Liver (tissue), 3 donors: Measurements from ENCODE around the gene PDXK.

Experiments
- GABPA ChIP-seq, 2 donors: IDR thresholded peaks in 1 of 2; conservative IDR thresholded peaks in 1 of 2; 2 replicates each; pipeline ENCODE4 v1.6.1; 2016; ENCODE audit warnings: antibody characterized with exemption in 2 of 2, mild to moderate bottlenecking in 1 of 2, moderate library complexity in 1 of 2
- NR2F2 ChIP-seq: IDR thresholded peaks from 2 replicates; pipeline ENCODE4 v1.6.1; 2016; ENCODE audit warnings: antibody characterized with exemption
- RAD21 ChIP-seq, 2 donors: IDR thresholded peaks; 2 replicates each; pipeline ENCODE4 v1.6.1; 2016; ENCODE audit warnings: antibody characterized with exemption in 2 of 2, mild to moderate bottlenecking in 2 of 2
- TAF1 ChIP-seq: conservative IDR thresholded peaks from 2 replicates; pipeline ENCODE4 v1.6.1; 2016; ENCODE audit warnings: antibody characterized with exemption, mild to moderate bottlenecking
- TF ChIP-seq, protein P1 (sequence below): fragments of 150-350 bp; IDR thresholded peaks from 2 replicates; pipeline ENCODE4 v1.5.1; 2017; ENCODE audit warnings: improper control_type of control experiment, low read depth, low read length; ENCODE audit not compliant: missing input control
- donor health status: healthy.
- donor health status: healthy.

DNA sequence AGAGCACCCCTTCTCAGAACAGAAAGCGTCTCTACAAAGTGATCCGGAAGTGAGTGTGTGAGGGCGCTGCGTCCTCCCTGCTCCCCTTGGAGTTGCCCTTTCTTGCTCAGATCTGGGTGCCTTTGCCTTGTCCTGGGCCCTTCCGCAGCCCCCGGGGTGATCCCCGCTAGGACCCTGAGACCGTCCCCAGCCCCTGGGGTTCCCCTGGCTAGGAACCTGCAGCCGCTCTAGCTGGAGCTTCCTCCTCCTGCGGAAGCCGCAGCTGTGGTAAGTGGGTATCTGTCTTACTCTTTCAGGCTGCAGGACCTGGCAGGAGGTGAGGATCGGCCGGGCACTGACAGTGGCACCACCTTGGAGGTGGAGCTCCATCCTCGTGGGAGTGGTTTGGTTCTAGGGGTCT is 81.6 kb downstream of the PDXK start:
- TF ChIP-seq RAD21 (IDR thresholded peaks at IDR 0.05) (no peak), TAF1 (no peak), GABPA (IDR thresholded peaks at IDR 0.05 in 1 of 2, conservative IDR thresholded peaks at IDR 0.05 in 1 of 2) (no peak), NR2F2 (no peak)
- TF ChIP-seq, protein P1, sequence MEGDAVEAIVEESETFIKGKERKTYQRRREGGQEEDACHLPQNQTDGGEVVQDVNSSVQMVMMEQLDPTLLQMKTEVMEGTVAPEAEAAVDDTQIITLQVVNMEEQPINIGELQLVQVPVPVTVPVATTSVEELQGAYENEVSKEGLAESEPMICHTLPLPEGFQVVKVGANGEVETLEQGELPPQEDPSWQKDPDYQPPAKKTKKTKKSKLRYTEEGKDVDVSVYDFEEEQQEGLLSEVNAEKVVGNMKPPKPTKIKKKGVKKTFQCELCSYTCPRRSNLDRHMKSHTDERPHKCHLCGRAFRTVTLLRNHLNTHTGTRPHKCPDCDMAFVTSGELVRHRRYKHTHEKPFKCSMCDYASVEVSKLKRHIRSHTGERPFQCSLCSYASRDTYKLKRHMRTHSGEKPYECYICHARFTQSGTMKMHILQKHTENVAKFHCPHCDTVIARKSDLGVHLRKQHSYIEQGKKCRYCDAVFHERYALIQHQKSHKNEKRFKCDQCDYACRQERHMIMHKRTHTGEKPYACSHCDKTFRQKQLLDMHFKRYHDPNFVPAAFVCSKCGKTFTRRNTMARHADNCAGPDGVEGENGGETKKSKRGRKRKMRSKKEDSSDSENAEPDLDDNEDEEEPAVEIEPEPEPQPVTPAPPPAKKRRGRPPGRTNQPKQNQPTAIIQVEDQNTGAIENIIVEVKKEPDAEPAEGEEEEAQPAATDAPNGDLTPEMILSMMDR = no peak
